IMR-90 (cell line): ENCODE measurements around the gene SCGB1C1.
A peak's percentile ranks its signal among the peaks of the same experiment; 100 is the strongest.

ENCODE experiments used
- BHLHE40 ChIP-seq: fragments of 150-350 bp; IDR thresholded peaks from 2 replicates; pipeline ENCODE4 v1.6.1; 2016; ENCODE audit warnings: mild to moderate bottlenecking, low read depth, low read length
- CHD1 ChIP-seq: IDR thresholded peaks from 2 replicates; pipeline ENCODE4 v1.6.1; 2012; ENCODE audit warnings: low read depth, low read length, improper control_type of control experiment
- ELK1 ChIP-seq: fragments of 150-350 bp; IDR thresholded peaks from 2 replicates; pipeline ENCODE4 v1.6.1; 2016; ENCODE audit warnings: low read depth, mild to moderate bottlenecking, low read length, moderate library complexity, borderline replicate concordance
- FOS ChIP-seq: fragments of 150-350 bp; IDR thresholded peaks from 2 replicates; pipeline ENCODE4 v1.6.1; 2016; ENCODE audit warnings: low read depth, low read length
- MAFK ChIP-seq: IDR thresholded peaks from 2 replicates; pipeline ENCODE4 v1.6.1; 2012; ENCODE audit warnings: low read depth, low read length, improper control_type of control experiment
- MAZ ChIP-seq: IDR thresholded peaks from 2 replicates; pipeline ENCODE4 v1.6.1; 2012; ENCODE audit warnings: low read depth, mild to moderate bottlenecking, low read length, improper control_type of control experiment, moderate library complexity, borderline replicate concordance
- MXI1 ChIP-seq: IDR thresholded peaks from 2 replicates; pipeline ENCODE4 v1.6.1; 2012; ENCODE audit warnings: low read depth, mild to moderate bottlenecking, low read length, moderate library complexity, borderline replicate concordance
- POLR2A ChIP-seq: IDR thresholded peaks from 2 replicates; pipeline ENCODE4 v1.6.1; 2012; ENCODE audit warnings: mild to moderate bottlenecking, low read depth, low read length
- RAD21 ChIP-seq: IDR thresholded peaks from 2 replicates; pipeline ENCODE4 v1.6.1; 2012; ENCODE audit warnings: low read length, improper control_type of control experiment
- RCOR1 ChIP-seq: IDR thresholded peaks from 2 replicates; pipeline ENCODE4 v1.6.1; 2012; ENCODE audit warnings: mild to moderate bottlenecking, low read length, improper control_type of control experiment; ENCODE audit not compliant: insufficient replicate concordance
- RFX5 ChIP-seq: IDR thresholded peaks from 2 replicates; pipeline ENCODE4 v1.8.0; 2012; ENCODE audit warnings: low read depth, mild to moderate bottlenecking, low read length, moderate library complexity
- SMC3 ChIP-seq: fragments of 150-350 bp; IDR thresholded peaks from 2 replicates; pipeline ENCODE4 v1.6.1; 2016; ENCODE audit warnings: low read depth, mild to moderate bottlenecking, antibody characterized with exemption, low read length, moderate library complexity
- USF2 ChIP-seq: fragments of 150-350 bp; IDR thresholded peaks from 2 replicates; pipeline ENCODE4 v1.6.1; 2017; ENCODE audit warnings: mild to moderate bottlenecking, antibody characterized with exemption, low read length, low read depth
- TF ChIP-seq, protein P1 (sequence below): conservative IDR thresholded peaks from 2 replicates; pipeline ENCODE4 v1.5.1; 2012; ENCODE audit warnings: mild to moderate bottlenecking, low read depth, low read length, improper control_type of control experiment

- TF ChIP-seq, protein P1, sequence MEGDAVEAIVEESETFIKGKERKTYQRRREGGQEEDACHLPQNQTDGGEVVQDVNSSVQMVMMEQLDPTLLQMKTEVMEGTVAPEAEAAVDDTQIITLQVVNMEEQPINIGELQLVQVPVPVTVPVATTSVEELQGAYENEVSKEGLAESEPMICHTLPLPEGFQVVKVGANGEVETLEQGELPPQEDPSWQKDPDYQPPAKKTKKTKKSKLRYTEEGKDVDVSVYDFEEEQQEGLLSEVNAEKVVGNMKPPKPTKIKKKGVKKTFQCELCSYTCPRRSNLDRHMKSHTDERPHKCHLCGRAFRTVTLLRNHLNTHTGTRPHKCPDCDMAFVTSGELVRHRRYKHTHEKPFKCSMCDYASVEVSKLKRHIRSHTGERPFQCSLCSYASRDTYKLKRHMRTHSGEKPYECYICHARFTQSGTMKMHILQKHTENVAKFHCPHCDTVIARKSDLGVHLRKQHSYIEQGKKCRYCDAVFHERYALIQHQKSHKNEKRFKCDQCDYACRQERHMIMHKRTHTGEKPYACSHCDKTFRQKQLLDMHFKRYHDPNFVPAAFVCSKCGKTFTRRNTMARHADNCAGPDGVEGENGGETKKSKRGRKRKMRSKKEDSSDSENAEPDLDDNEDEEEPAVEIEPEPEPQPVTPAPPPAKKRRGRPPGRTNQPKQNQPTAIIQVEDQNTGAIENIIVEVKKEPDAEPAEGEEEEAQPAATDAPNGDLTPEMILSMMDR: no peak
- peak; percentile 91; the same call in 1 of the 2 replicates for TF ChIP-seq CHD1
- no peak for TF ChIP-seq RCOR1
- TF ChIP-seq MAZ: no peak; the same call in 1 of the 2 replicates
- no peak for TF ChIP-seq FOS
- no peak for TF ChIP-seq MXI1
- no peak for TF ChIP-seq MAFK
- no peak for TF ChIP-seq RAD21
- peak; percentile 41; the same call in 1 of the 2 replicates for TF ChIP-seq POLR2A
- TF ChIP-seq SMC3: no peak
- no peak for TF ChIP-seq BHLHE40
- TF ChIP-seq USF2: no peak
- no peak for TF ChIP-seq RFX5
- no peak for TF ChIP-seq ELK1
These were observed 14.9 kb downstream of the SCGB1C1 start for GRCh38 chr11:207863-208180.
